Colonic mucosa (tissue), 4 donors: ENCODE data around the gene GALNT14. TPM values are rescaled to one million over a fixed set of nuclear protein-coding genes. Genes with fewer than 3 reads are reported as not detected.

Experiments used
- DNase-seq: peaks from one replicate; pipeline ENCODE4 v3.0.0-alpha.2; 2020
- H3K27ac ChIP-seq: fragments of 200-600 bp; one replicate; pipeline ENCODE4 v1.8.0; 2021
- H3K27me3 ChIP-seq: fragments of 200-600 bp; one replicate; pipeline ENCODE4 v1.8.0; 2021
- H3K36me3 ChIP-seq: fragments of 200-600 bp; one replicate; pipeline ENCODE4 v1.8.0; 2021
- H3K4me1 ChIP-seq: fragments of 200-600 bp; one replicate; pipeline ENCODE4 v1.8.0; 2021; ENCODE audit warnings: mild to moderate bottlenecking
- H3K4me3 ChIP-seq: fragments of 200-600 bp; one replicate; pipeline ENCODE4 v1.8.0; 2021
- H3K9ac ChIP-seq, 2 donors: one replicate each; pipeline ENCODE4 v1.7.0; 2013; ENCODE audit warnings: control low read depth in 2 of 2, low read depth in 2 of 2, low read length in 2 of 2
- H3K9me3 ChIP-seq: fragments of 200-600 bp; one replicate; pipeline ENCODE4 v1.8.0; 2021
- CTCF ChIP-seq: fragments of 200-600 bp; IDR thresholded peaks from one replicate; pipeline ENCODE4 v1.8.0; 2022; ENCODE audit warnings: antibody characterized with exemption, mild to moderate bottlenecking
- intact Hi-C: fragments of 100-400 bp; cut with DNase I; formaldehyde crosslinking; loops from one replicate; pipeline ENCODE4 v1.14.1; 2022
- total RNA-seq, 2 donors: library from RNA; stranded (reverse); fragmentation: NEBNext Ultra II Directional in 1 of 2; extraction: Animal tissue kit (Norgen Biotek cat#: 25700) in 1 of 2; gene quantifications; one replicate each; pipeline ENCODE4 v1.2.1, GENCODE V29; 2021
- donor health status: healthy.
- donor health status: DM: no; HTN: no; CAD: no.
- donor health status: DM: no; HTN: no; CAD: no.

Gene GALNT14
- total RNA-seq, 2 donors from 2014 or later: 0.15 to 0.45 TPM

GRCh38 chr2:31028417-31028816, 109.8 kb downstream of the GALNT14 start:
- Histone ChIP-seq H3K27me3 (no peaks in the 10 kb centered on the region), H3K9me3 (no peaks in the 10 kb centered on the region), H3K36me3 (no peaks in the 10 kb centered on the region), H3K4me3 (no peak overlapping the region), H3K9ac (no peak overlapping the region), H3K27ac (no peak overlapping the region), H3K4me1 (no peaks in the 10 kb centered on the region)
- intact Hi-C loops: no loop called here
- DNase-seq: no peak
- no peak for TF ChIP-seq CTCF

- intact Hi-C loops: no loop called here
- no peaks in the 10 kb centered on the region for H3K36me3 ChIP-seq
- no peaks in the 10 kb centered on the region for H3K27me3 ChIP-seq
- no peaks in the 10 kb centered on the region for H3K9me3 ChIP-seq
- DNase-seq: no peak
- no peak overlapping the region for H3K27ac ChIP-seq
- no peak overlapping the region for H3K9ac ChIP-seq
- TF ChIP-seq CTCF: no peak
- no peak overlapping the region for H3K4me3 ChIP-seq
- no peaks in the 10 kb centered on the region for H3K4me1 ChIP-seq
Measured at GRCh38 chr2:31027549-31027948, 110.7 kb downstream of the GALNT14 start.

- no peak for DNase-seq
- TF ChIP-seq CTCF: no peak
Measured at GRCh38 chr2:31023541-31023940, 114.7 kb downstream of the GALNT14 start.

GRCh38 chr2:31020713-31021112, 117.5 kb downstream of the GALNT14 start:
- Histone ChIP-seq H3K27ac (no peak overlapping the region), H3K9me3 (no peaks in the 10 kb centered on the region), H3K4me1 (no peaks in the 10 kb centered on the region), H3K36me3 (no peaks in the 10 kb centered on the region), H3K27me3 (no peaks in the 10 kb centered on the region), H3K9ac (no peak overlapping the region), H3K4me3 (no peak overlapping the region)
- no peak for TF ChIP-seq CTCF
- DNase-seq: no peak
- intact Hi-C loops: no loop called here

More at GRCh38 chr2:31023541-31023940, 114.7 kb downstream of the GALNT14 start:
- Histone ChIP-seq H3K4me3 (no peak overlapping the region), H3K9ac (no peak overlapping the region), H3K4me1 (no peaks in the 10 kb centered on the region), H3K36me3 (no peaks in the 10 kb centered on the region), H3K27ac (no peak overlapping the region), H3K27me3 (no peaks in the 10 kb centered on the region), H3K9me3 (no peaks in the 10 kb centered on the region)
- intact Hi-C loops: no loop called here

GRCh38 chr2:31018280-31018679, 120.0 kb downstream of the GALNT14 start:
- no peak for DNase-seq
- no peaks in the 10 kb centered on the region for H3K36me3 ChIP-seq

More at GRCh38 chr2:31018280-31018679, 120.0 kb downstream of the GALNT14 start:
- Histone ChIP-seq H3K4me1 (no peaks in the 10 kb centered on the region), H3K9me3 (no peaks in the 10 kb centered on the region), H3K27me3 (no peaks in the 10 kb centered on the region), H3K27ac (no peak overlapping the region), H3K9ac (no peak overlapping the region), H3K4me3 (no peak overlapping the region)
- TF ChIP-seq CTCF: no peak
- intact Hi-C loops: no loop called here
